K562 (cell line): Measurements from ENCODE around the gene CPA3. TPM values are rescaled to one million over a fixed set of nuclear protein-coding genes. Genes with fewer than 3 reads are reported as not detected.

Source experiments
- CTCF ChIP-seq, 3 experiments: IDR thresholded peaks in 2 of 3; conservative IDR thresholded peaks in 1 of 3; 2 replicates each; pipeline ENCODE4 v1.5.1; 2011 to 2012; ENCODE audit warnings: low read length in 3 of 3, mild to moderate bottlenecking in 3 of 3, control low read depth in 2 of 3, improper control_type of control experiment in 1 of 3, inconsistent platforms in 1 of 3, low read depth in 1 of 3, mixed read lengths in 1 of 3, moderate library complexity in 1 of 3; ENCODE audit not compliant: insufficient read depth in 2 of 3
- DIDO1 ChIP-seq: fragments of 450-650 bp; IDR thresholded peaks from 2 replicates; pipeline ENCODE4 v1.6.1; 2016; ENCODE audit warnings: low read depth, missing biosample characterization, missing genetic modification characterization
- HNRNPLL ChIP-seq: fragments of 200-400 bp; formaldehyde crosslinking; IDR thresholded peaks from 2 replicates; pipeline ENCODE4 v1.6.1; 2017; ENCODE audit warnings: low read length, low read depth, mild to moderate bottlenecking; ENCODE audit not compliant: poor library complexity, severe bottlenecking
- MCM3 ChIP-seq: fragments of 450-650 bp; IDR thresholded peaks from 2 replicates; pipeline ENCODE4 v1.6.1; 2016
- MTA3 ChIP-seq: fragments of 450-650 bp; formaldehyde crosslinking; IDR thresholded peaks from 2 replicates; pipeline ENCODE4 v1.6.1; 2017; ENCODE audit warnings: mild to moderate bottlenecking, borderline replicate concordance
- PKNOX1 ChIP-seq: fragments of 450-650 bp; IDR thresholded peaks from 2 replicates; pipeline ENCODE4 v1.6.1; 2016
- REST ChIP-seq, 2 experiments: fragments of 450-650 bp; formaldehyde crosslinking in 1 of 2; IDR thresholded peaks; 2 replicates each; pipeline versions ENCODE4 v1.4.0 to v1.6.1; 2014 to 2020; ENCODE audit warnings: mild to moderate bottlenecking in 2 of 2, borderline replicate concordance in 1 of 2, low read depth in 1 of 2
- SMC3 ChIP-seq: conservative IDR thresholded peaks from 2 replicates; pipeline ENCODE4 v1.6.1; 2011; ENCODE audit warnings: low read depth, low read length, improper control_type of control experiment; ENCODE audit not compliant: insufficient read depth
- ZNF175 ChIP-seq: fragments of 200-800 bp; sonication (Bioruptor generic); IDR thresholded peaks from 2 replicates; pipeline ENCODE4 v1.6.1; 2016; ENCODE audit warnings: low read depth, mild to moderate bottlenecking, missing genetic modification characterization, missing compliant biosample characterization
- ZNF280B ChIP-seq: fragments of 250-450 bp; sonication (Bioruptor Pico); IDR thresholded peaks from 2 replicates; pipeline ENCODE4 v1.5.1; 2021; ENCODE audit warnings: mild to moderate bottlenecking
- polyA plus RNA-seq, 8 experiments: library from polyadenylated mRNA; depleted of rRNA in 4 of 8; stranded (reverse) in 5 of 8; unstranded in 3 of 8; fragments of >200 nt; fragmentation: Nextera tagmentation in 2 of 8; fragmentation: Illumina TruSeq in 1 of 8; extraction: Ambion mirVana in 2 of 8; extraction: Trizol in 1 of 8; gene quantifications; 2 replicates each; pipeline versions ENCODE4 v1.2.1 to v1.2.3, GENCODE V29; 2011 to 2014; ENCODE audit warnings: inconsistent platforms in 1 of 8, missing spikeins in 1 of 8
- total RNA-seq, 7 experiments: library from RNA; depleted of rRNA in 6 of 7; stranded (reverse); fragments of >200 nt in 6 of 7; fragmentation: Illumina TruSeq in 2 of 7; extraction: Trizol in 2 of 7; gene quantifications; 2 replicates each; pipeline versions ENCODE4 v1.2.1 to v1.2.3, GENCODE V29; 2011 to 2021; ENCODE audit warnings: low replicate concordance in 1 of 7

CPA3 gene
- total and polyA plus RNA-seq, 9 of the 15 experiments (the other 6 are each of a cell fraction or from before 2014, with no cell fraction given), result not detected

- peak; percentile 34; the same call in 1 of the 2 replicates for TF ChIP-seq REST (IDR thresholded peaks at IDR 0.05; ENCODE audit: borderline replicate concordance)
- no peak for TF ChIP-seq REST (CRISPR knock-in tag; IDR thresholded peaks at IDR 0.05; ENCODE audit: low read depth)
- no peak for TF ChIP-seq ZNF175 (CRISPR knock-in tag)
- TF ChIP-seq SMC3, result peak; percentile 43; the same call in 1 of the 2 replicates
- TF ChIP-seq CTCF (IDR thresholded peaks at IDR 0.05 in 2 of 3, conservative IDR thresholded peaks at IDR 0.05 in 1 of 3; ENCODE audit: insufficient read depth in 2 of 3, low read depth in 1 of 3, low read length in 3 of 3), result peak in 2 of 3 experiments; percentile 40 to 68; a peak in 4 of 6 replicates
- TF ChIP-seq HNRNPLL, result no peak
- TF ChIP-seq DIDO1 (tag), result no peak
- no peak for TF ChIP-seq MTA3
- no peak for TF ChIP-seq MCM3
- peak; percentile 16; the same call in 1 of the 2 replicates for TF ChIP-seq PKNOX1
- TF ChIP-seq ZNF280B (CRISPR knock-in tag), result no peak
Measured at GRCh38 chr3:148861277-148861869, 3.7 kb upstream of the CPA3 start (continued).
